NCI-H2081 treated with DMSO at 0.1 percent for 48 hours (cell line): Measurements from ENCODE around the gene DPH3.

Experiments
- DNase-seq: peaks from one replicate; lab custom pipeline; 2025; lab: John Stamatoyannopoulos, UW

Gene DPH3

DNA sequence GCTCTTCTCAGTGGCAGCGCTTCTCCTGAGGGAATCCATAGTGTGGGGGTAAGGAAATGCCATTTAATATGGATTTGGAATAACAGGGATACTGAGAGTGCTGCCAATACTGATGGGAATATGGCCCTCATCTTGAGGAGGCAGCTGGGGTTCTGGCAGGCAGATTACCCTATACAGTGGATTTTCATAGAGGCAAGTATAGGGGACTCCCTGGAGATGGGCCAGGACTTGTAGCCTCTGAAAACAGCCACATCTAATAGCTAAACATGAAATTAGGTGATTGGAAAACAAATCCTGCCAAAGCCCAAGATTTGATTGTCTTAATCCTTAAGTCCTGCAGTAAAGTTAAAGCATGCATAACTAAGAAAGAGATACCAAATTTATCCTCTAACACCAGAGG, 30.9 kb downstream of the DPH3 start:
- no peak for DNase-seq

DNA sequence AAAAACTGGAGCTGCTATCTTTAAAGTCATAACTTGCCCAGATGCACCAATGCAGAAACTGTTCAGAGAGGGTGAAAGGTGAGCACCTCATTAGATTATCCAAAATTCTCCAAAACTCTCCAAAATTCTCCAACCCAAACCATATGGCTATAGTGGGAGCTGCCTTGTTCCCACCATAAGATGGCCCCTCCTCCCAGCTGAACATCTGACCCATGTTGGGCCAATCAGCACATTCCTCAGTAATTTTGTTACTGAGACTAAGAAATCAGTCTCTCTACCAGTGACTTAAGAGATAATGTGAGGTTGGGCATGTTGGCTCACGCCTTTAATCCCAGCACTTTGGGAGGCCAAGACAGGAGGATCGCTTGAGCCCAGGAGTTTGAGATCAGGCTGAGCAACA, 32.8 kb downstream of the DPH3 start:
- no peak for DNase-seq

DNA sequence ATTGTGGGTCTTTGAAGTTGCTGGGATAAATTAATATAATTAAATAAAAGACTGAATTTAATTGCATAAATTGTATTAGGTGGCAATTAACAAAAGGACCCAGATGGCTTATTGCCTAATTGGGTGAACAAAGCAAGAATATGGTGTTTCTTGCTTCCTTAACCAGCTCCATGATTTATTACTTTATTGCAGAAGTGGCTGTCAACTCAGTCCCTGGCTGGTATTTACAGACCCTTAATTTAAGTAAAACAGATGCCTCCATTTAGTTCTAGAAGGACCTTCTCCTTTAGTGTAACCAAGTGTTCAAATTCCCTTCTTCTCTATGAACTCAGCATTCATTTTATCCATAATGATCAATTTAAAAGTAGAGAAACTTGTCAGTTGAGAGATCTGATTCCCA, 35.1 kb downstream of the DPH3 start:
- DNase-seq: no peak

GRCh38 chr3:16227566-16227965, 37.2 kb downstream of the DPH3 start:
- DNase-seq: no peak

GRCh38 chr3:16224325-16224724, 40.4 kb downstream of the DPH3 start:
- no peak for DNase-seq

GRCh38 chr3:16222547-16222946, 42.2 kb downstream of the DPH3 start:
- no peak for DNase-seq

GRCh38 chr3:16221990-16222389, 42.8 kb downstream of the DPH3 start:
- DNase-seq: no peak

- no peak for DNase-seq
Observed at GRCh38 chr3:16219777-16220176, 45.0 kb downstream of the DPH3 start.

DNA sequence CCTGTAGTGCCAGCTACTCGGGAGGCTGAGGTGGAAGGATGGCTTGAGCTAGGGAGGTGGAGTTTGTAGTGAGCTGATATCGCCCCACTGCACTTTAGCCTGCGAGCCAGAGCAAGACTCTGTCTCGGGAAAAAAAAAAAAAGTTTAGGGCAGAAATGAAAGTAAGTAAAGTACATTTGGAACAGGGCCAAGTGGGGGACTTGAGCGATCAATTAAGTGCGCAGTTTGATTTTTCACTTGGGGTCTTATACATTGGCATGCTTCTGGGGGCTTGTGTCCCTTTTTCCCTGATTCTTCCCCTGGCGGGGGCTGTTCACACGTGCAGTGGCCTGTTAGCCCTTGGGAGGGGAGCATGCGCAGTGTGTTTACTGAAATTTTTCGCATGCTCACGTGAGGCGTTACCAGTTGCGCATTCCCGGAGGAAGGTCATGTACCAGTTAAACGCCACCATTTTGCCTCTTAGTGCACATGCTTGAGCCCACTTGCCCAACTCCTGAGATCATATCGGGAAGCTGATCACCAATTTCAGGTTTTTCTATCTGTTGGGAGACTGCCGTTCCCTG, 48.3 kb downstream of the DPH3 start:
- DNase-seq: no peak

GRCh38 chr3:16214366-16214765, 50.4 kb downstream of the DPH3 start:
- DNase-seq: no peak

DNA sequence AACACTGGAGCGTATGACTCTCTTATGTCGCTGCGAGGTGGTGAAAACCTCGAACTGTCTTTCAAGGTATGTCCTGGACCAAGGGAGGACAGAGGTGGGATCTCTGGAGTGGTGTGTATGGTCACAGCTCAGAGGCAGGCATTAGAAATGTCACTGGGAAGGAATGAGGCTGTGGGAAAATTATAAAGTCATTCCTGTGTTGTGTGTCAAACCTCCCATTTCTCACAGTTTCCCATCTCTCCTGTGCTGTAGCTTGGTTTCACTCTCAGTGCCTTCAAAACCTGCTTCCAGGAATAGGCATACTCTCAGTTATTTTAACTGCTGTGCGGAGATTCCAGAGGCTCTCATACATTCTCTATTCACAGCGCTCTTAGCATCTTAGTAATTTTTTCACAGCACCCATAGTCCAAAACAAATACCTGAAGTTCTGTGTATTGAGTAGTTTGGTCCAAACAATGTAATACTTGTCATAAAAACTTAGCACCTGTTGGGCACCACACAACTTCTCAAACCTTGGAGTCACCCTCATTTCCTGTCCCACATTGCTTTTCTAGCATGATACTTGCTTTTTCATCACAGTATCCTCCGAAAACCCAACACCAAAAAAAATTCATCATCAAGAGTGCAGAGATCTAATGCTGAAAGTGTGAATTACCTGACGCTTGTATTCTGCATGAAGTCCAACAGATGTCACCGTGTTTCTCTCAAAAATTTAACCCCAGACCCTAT, 53.4 kb downstream of the DPH3 start:
- DNase-seq: no peak
